ENCODE results near the gene SSBP4.

DNA sequence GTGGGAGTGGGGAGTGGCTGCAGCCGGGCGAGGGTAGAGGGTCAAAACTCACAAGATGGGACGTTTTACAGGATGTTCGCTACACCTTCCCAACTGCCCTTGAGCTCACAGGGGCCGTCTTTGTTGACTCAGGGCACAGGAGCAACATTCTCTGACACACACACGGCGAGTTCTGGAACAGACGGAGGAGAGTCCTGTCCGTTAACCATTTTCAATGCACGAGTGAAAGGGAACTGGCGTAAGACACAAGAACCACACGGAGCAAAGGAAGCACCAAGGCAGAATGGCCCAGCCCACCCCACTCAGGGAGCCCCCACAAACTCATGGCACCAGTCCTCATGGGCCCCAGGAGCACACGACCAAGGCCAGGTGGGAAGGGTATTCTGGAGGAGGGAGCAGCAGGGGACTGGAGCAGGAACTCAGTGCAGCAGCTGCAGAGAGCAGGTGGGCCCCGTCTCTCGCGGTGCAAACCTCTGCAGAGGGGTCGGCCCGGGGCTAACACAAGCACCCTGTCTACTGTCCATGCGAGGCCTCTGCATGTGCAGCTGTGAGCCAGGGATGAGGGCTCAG is 56.6 kb downstream of the SSBP4 start:
- TF ChIP-seq CTCF (conservative IDR thresholded peaks at IDR 0.05; ENCODE audit: low read depth, low read length) = no peak
- TF ChIP-seq POLR2A (IDR thresholded peaks at IDR 0.05; ENCODE audit: low read depth, low read length) = no peak
- no peak for TF ChIP-seq ELK1 (IDR thresholded peaks at IDR 0.05; ENCODE audit: borderline replicate concordance, low read depth, low read length)
- no peak for TF ChIP-seq MXI1 (IDR thresholded peaks at IDR 0.05; ENCODE audit: borderline replicate concordance, low read depth, low read length)
- no peak for TF ChIP-seq RFX5 (IDR thresholded peaks at IDR 0.05; ENCODE audit: low read depth, low read length)
- TF ChIP-seq RAD21 (IDR thresholded peaks at IDR 0.05; ENCODE audit: low read length) = no peak
